ENCODE results near the gene TBX21.

DNA sequence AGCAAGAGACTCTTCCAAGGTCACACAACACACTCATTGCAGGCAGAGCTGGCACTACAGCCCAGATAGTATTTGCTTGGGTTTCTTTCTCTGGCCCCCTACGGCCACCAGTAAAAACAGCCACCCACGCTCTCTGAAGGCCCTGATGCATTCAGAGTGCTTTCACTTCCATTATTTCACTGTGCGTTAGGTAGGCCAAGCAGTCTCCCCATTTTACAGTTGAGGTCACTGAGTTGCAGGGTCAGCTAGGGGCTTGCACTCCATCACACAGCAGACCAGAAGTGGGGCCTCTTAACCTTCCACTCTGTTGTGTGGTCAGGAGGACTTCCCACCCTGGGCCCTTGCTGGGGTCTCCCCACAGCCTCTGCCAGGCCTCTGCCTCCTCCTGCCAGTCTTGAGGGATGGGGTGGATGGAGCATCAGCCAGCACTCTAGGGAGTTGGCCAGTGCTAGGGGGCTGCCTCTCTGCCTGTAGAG is 2.5 kb downstream of the TBX21 start:
- TF ChIP-seq, protein P1, sequence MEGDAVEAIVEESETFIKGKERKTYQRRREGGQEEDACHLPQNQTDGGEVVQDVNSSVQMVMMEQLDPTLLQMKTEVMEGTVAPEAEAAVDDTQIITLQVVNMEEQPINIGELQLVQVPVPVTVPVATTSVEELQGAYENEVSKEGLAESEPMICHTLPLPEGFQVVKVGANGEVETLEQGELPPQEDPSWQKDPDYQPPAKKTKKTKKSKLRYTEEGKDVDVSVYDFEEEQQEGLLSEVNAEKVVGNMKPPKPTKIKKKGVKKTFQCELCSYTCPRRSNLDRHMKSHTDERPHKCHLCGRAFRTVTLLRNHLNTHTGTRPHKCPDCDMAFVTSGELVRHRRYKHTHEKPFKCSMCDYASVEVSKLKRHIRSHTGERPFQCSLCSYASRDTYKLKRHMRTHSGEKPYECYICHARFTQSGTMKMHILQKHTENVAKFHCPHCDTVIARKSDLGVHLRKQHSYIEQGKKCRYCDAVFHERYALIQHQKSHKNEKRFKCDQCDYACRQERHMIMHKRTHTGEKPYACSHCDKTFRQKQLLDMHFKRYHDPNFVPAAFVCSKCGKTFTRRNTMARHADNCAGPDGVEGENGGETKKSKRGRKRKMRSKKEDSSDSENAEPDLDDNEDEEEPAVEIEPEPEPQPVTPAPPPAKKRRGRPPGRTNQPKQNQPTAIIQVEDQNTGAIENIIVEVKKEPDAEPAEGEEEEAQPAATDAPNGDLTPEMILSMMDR (conservative IDR thresholded peaks at IDR 0.05; ENCODE audit: low read depth, low read length) = no peak
- TF ChIP-seq EZH2phosphoT487 (IDR thresholded peaks at IDR 0.05; ENCODE audit: borderline replicate concordance, low read length) (no peak), EZH2 (IDR thresholded peaks at IDR 0.05; ENCODE audit: low read length, unreplicated experiment) (no peak)
